H1 (cell line): ENCODE data around the gene TRIM38. TPM values are rescaled to one million over a fixed set of nuclear protein-coding genes. Genes with fewer than 3 reads are reported as not detected.

ENCODE experiments used
- CTCF ChIA-PET: fragments of 300-600 bp; sonication (Branson Sonifier 250); formaldehyde crosslinking; loops from one replicate; lab custom pipeline; 2021; ENCODE audit not compliant: partially characterized antibody; lab: Charles Lee
- POLR2A ChIA-PET: fragments of 300-600 bp; sonication (Branson Sonifier 250); formaldehyde crosslinking; loops from one replicate; lab custom pipeline; 2021; ENCODE audit warnings: inconsistent platforms; ENCODE audit not compliant: partially characterized antibody; lab: Charles Lee
- DNase-seq, 2 experiments: peaks; one replicate each; pipeline versions ENCODE4 v3.0.0 to v3.0.0-alpha.2; 2010 to 2022; ENCODE audit warnings: low spot score in 2 of 2, low read depth in 1 of 2, mixed read lengths in 1 of 2
- FAIRE-seq: peaks from 2 replicates; lab custom pipeline; 2011; peaks lifted over from hg19 to GRCh38; lab: Jason Lieb, UNC
- H2AFZ ChIP-seq: 2 replicates; pipeline ENCODE4 v1.8.1; 2012; ENCODE audit warnings: low read length, inconsistent platforms
- H2AK5ac ChIP-seq: 2 replicates; pipeline ENCODE4 v1.6.1; 2013; ENCODE audit warnings: low read depth, low read length
- H2BK120ac ChIP-seq: replicated peaks from 2 replicates; pipeline ENCODE3; 2013; ENCODE audit warnings: low read depth, low read length, inconsistent platforms
- H2BK12ac ChIP-seq: 2 replicates; pipeline ENCODE4 v1.6.1; 2013; ENCODE audit warnings: low read depth, low read length
- H2BK15ac ChIP-seq: 2 replicates; pipeline ENCODE4 v1.6.1; 2013; ENCODE audit warnings: low read length
- H2BK20ac ChIP-seq: 2 replicates; pipeline ENCODE4 v1.6.1; 2013; ENCODE audit warnings: low read length
- H2BK5ac ChIP-seq: 2 replicates; pipeline ENCODE4 v1.6.1; 2013; ENCODE audit warnings: low read depth, low read length
- H3K14ac ChIP-seq: 2 replicates; pipeline ENCODE4 v1.6.1; 2013; ENCODE audit warnings: inconsistent platforms; ENCODE audit not compliant: insufficient read length
- H3K18ac ChIP-seq: 2 replicates; pipeline ENCODE4 v1.6.1; 2013; ENCODE audit warnings: low read length; ENCODE audit errors: extremely low read depth
- H3K23ac ChIP-seq: 2 replicates; pipeline ENCODE4 v1.6.1; 2013; ENCODE audit warnings: inconsistent platforms; ENCODE audit not compliant: insufficient read length
- H3K23me2 ChIP-seq: 2 replicates; pipeline ENCODE4 v1.6.1; 2013; ENCODE audit warnings: low read depth, low read length
- H3K27ac ChIP-seq: 2 replicates; pipeline ENCODE4 v1.6.1; 2011; ENCODE audit warnings: low read depth, low read length, inconsistent platforms
- H3K27me3 ChIP-seq, 4 experiments: replicated peaks in 1 of 4; 1 replicate in 1 of 4; 2 replicates in 3 of 4; pipeline versions ENCODE4 v1.6.1 to v1.8.1; 2011 to 2013; ENCODE audit warnings: low read length in 3 of 4, mild to moderate bottlenecking in 3 of 4, inconsistent platforms in 2 of 4, mixed read lengths in 2 of 4, moderate library complexity in 1 of 4; ENCODE audit not compliant: control insufficient read depth in 3 of 4, insufficient read depth in 3 of 4; ENCODE audit errors: extremely low read depth in 1 of 4
- H3K36me3 ChIP-seq, 4 experiments: 2 replicates each; pipeline versions ENCODE4 v1.6.1 to v1.8.1; 2011 to 2013; ENCODE audit warnings: mild to moderate bottlenecking in 4 of 4, low read length in 3 of 4, moderate library complexity in 2 of 4, control low read depth in 1 of 4, inconsistent platforms in 1 of 4; ENCODE audit not compliant: insufficient read depth in 4 of 4, control insufficient read depth in 2 of 4
- H3K4ac ChIP-seq: replicated peaks from 2 replicates; pipeline ENCODE3; 2013; ENCODE audit warnings: low read length, low read depth, mixed read lengths, inconsistent platforms; ENCODE audit not compliant: insufficient read length
- H3K4me1 ChIP-seq, 4 experiments: replicated peaks in 1 of 4; 1 replicate in 1 of 4; 2 replicates in 3 of 4; pipeline versions ENCODE4 v1.6.1 to v1.8.1; 2011 to 2013; ENCODE audit warnings: low read length in 3 of 4, inconsistent platforms in 2 of 4, mixed read lengths in 1 of 4; ENCODE audit not compliant: insufficient read depth in 4 of 4, control insufficient read depth in 3 of 4
- H3K4me2 ChIP-seq, 2 experiments: 2 replicates each; pipeline versions ENCODE4 v1.6.1 to v1.8.1; 2011 to 2013; ENCODE audit warnings: low read depth in 2 of 2, low read length in 2 of 2, control low read depth in 1 of 2, inconsistent platforms in 1 of 2, mild to moderate bottlenecking in 1 of 2; ENCODE audit not compliant: insufficient read depth in 1 of 2
- H3K4me3 ChIP-seq, 4 experiments: fragments of 200-600, 300-600 bp in 1 of 4; sonication (generic), shearing (Covaris generic), sonication (Bioruptor Twin) in 1 of 4; 2 replicates each; pipeline versions ENCODE4 v1.5.1 to v1.8.1; 2011 to 2016; ENCODE audit warnings: low read length in 4 of 4, low read depth in 3 of 4, control low read depth in 2 of 4, inconsistent platforms in 2 of 4, mild to moderate bottlenecking in 2 of 4, mixed read lengths in 1 of 4, moderate library complexity in 1 of 4; ENCODE audit not compliant: insufficient read depth in 2 of 4; ENCODE audit errors: extremely low read depth in 1 of 4
- H3K56ac ChIP-seq: replicated peaks from 2 replicates; pipeline ENCODE3; 2013; ENCODE audit warnings: low read depth, mild to moderate bottlenecking, mixed read lengths, low read length, inconsistent platforms; ENCODE audit not compliant: insufficient read length
- H3K79me1 ChIP-seq: 2 replicates; pipeline ENCODE4 v1.6.1; 2013; ENCODE audit warnings: low read depth, low read length, control low read depth
- H3K79me2 ChIP-seq, 2 experiments: 2 replicates each; pipeline versions ENCODE4 v1.6.1 to v1.8.1; 2012 to 2013; ENCODE audit warnings: low read length in 2 of 2, mild to moderate bottlenecking in 2 of 2, inconsistent platforms in 1 of 2; ENCODE audit not compliant: insufficient read depth in 2 of 2, control insufficient read depth in 1 of 2
- H3K9ac ChIP-seq, 4 experiments: replicated peaks in 1 of 4; 1 replicate in 1 of 4; 2 replicates in 3 of 4; pipeline versions ENCODE4 v1.6.1 to v1.8.1; 2011 to 2013; ENCODE audit warnings: low read depth in 3 of 4, low read length in 3 of 4, control low read depth in 2 of 4, mild to moderate bottlenecking in 2 of 4, moderate library complexity in 2 of 4, inconsistent platforms in 1 of 4; ENCODE audit errors: extremely low read depth in 1 of 4
- H3K9me3 ChIP-seq, 2 experiments: 2 replicates each; pipeline versions ENCODE4 v1.6.1 to v1.8.1; 2012 to 2013; ENCODE audit warnings: mild to moderate bottlenecking in 2 of 2, moderate library complexity in 2 of 2, control low read depth in 1 of 2, inconsistent platforms in 1 of 2, low read depth in 1 of 2, low read length in 1 of 2, mixed read lengths in 1 of 2; ENCODE audit not compliant: insufficient read depth in 2 of 2
- H4K20me1 ChIP-seq, 2 experiments: replicated peaks in 1 of 2; 2 replicates each; pipeline versions ENCODE3 to v1.8.1; 2011 to 2013; ENCODE audit warnings: inconsistent platforms in 2 of 2, low read length in 2 of 2, mild to moderate bottlenecking in 1 of 2; ENCODE audit not compliant: insufficient read depth in 2 of 2, control insufficient read depth in 1 of 2
- H4K5ac ChIP-seq: 2 replicates; pipeline ENCODE4 v1.6.1; 2013; ENCODE audit warnings: low read length, low read depth, mixed read lengths, inconsistent platforms; ENCODE audit not compliant: insufficient read length
- H4K8ac ChIP-seq: 2 replicates; pipeline ENCODE4 v1.8.0; 2013; ENCODE audit warnings: mild to moderate bottlenecking, moderate library complexity, low read length, inconsistent platforms; ENCODE audit not compliant: insufficient read depth; ENCODE audit errors: extremely low read depth
- H4K91ac ChIP-seq: replicated peaks from 2 replicates; pipeline ENCODE3; 2013; ENCODE audit warnings: low read length, mixed read lengths, inconsistent platforms; ENCODE audit not compliant: insufficient read length
- ASH2L ChIP-seq: fragments of 200-600, 300-600 bp; sonication (generic); IDR thresholded peaks from one replicate; pipeline ENCODE4 v1.7.1; 2017; ENCODE audit warnings: low read length
- CBX8 ChIP-seq: fragments of 300-800, 300-1000 bp; sonication (generic); IDR thresholded peaks from 2 replicates; pipeline ENCODE4 v1.7.1; 2016; ENCODE audit warnings: low read depth, low read length, borderline replicate concordance
- CHD1 ChIP-seq: IDR thresholded peaks from 2 replicates; pipeline ENCODE4 v1.6.1; 2012; ENCODE audit warnings: low read depth, low read length, improper control_type of control experiment
- CREB1 ChIP-seq: IDR thresholded peaks from 2 replicates; pipeline ENCODE4 v1.6.1; 2012; ENCODE audit warnings: inconsistent platforms
- CTBP2 ChIP-seq: IDR thresholded peaks from 2 replicates; pipeline ENCODE4 v1.7.0; 2011; ENCODE audit warnings: borderline replicate concordance, mild to moderate bottlenecking, moderate library complexity, mixed read lengths, low read length; ENCODE audit not compliant: insufficient read depth, insufficient read length
- EGR1 ChIP-seq: IDR thresholded peaks from 2 replicates; pipeline ENCODE4 v1.6.1; 2011; ENCODE audit warnings: low read depth, low read length, borderline replicate concordance
- GTF2F1 ChIP-seq: IDR thresholded peaks from 2 replicates; pipeline ENCODE4 v1.6.1; 2012; ENCODE audit warnings: low read depth, low read length, improper control_type of control experiment, borderline replicate concordance
- HDAC6 ChIP-seq: IDR thresholded peaks from one replicate; pipeline ENCODE4 v1.7.1; 2012; ENCODE audit warnings: low read depth, mild to moderate bottlenecking, inconsistent platforms, low read length, moderate library complexity
- JUN ChIP-seq: IDR thresholded peaks from 2 replicates; pipeline ENCODE4 v1.6.1; 2011; ENCODE audit warnings: low read depth, mild to moderate bottlenecking, improper control_type of control experiment, low read length
- JUND ChIP-seq: IDR thresholded peaks from 2 replicates; pipeline ENCODE4 v1.6.1; 2011; ENCODE audit warnings: mild to moderate bottlenecking, improper control_type of control experiment, low read length
- KDM1A ChIP-seq: fragments of 200-600, 300-600 bp; sonication (generic); IDR thresholded peaks from 2 replicates; pipeline ENCODE4 v1.7.1; 2016; ENCODE audit warnings: mild to moderate bottlenecking, low read length, borderline replicate concordance
- KDM5A ChIP-seq: fragments of 200-600 bp; IDR thresholded peaks from 2 replicates; pipeline ENCODE4 v1.7.1; 2012; ENCODE audit warnings: mild to moderate bottlenecking, low read length, inconsistent platforms, mixed read lengths
- NRF1 ChIP-seq: IDR thresholded peaks from 2 replicates; pipeline ENCODE4 v1.6.1; 2011; ENCODE audit warnings: mild to moderate bottlenecking, low read depth, low read length, improper control_type of control experiment
- SIRT6 ChIP-seq: IDR thresholded peaks from one replicate; pipeline ENCODE4 v1.7.1; 2012; ENCODE audit warnings: low read length, inconsistent platforms
- SIX5 ChIP-seq: IDR thresholded peaks from 2 replicates; pipeline ENCODE4 v1.6.1; 2011; ENCODE audit warnings: mild to moderate bottlenecking, low read depth, low read length
- TCF12 ChIP-seq: IDR thresholded peaks from 2 replicates; pipeline ENCODE4 v1.6.1; 2011; ENCODE audit warnings: low read depth, mild to moderate bottlenecking, low read length
- TEAD4 ChIP-seq: IDR thresholded peaks from 2 replicates; pipeline ENCODE4 v1.6.1; 2012; ENCODE audit warnings: low read depth, low read length, inconsistent platforms, mixed read lengths
- WGBS, 2 experiments: shearing (Covaris generic) in 1 of 2; methylation state at CpG; one replicate each; pipeline versions ENCODE4 v1.1.6 to v1.1.7; 2013 to 2015; ENCODE audit warnings: low lambda C conversion rate in 2 of 2, mixed read lengths in 2 of 2, inconsistent platforms in 1 of 2, low coverage in 1 of 2, missing lambda C conversion rate in 1 of 2; ENCODE audit not compliant: insufficient replicate concordance in 2 of 2, insufficient coverage in 1 of 2, insufficient read length in 1 of 2; ENCODE audit errors: extremely low coverage in 1 of 2, missing lambda C conversion rate in 1 of 2; 5-methylcytosine and 5-hydroxymethylcytosine counted together
- polyA plus RNA-seq, 7 experiments: library from polyadenylated mRNA; depleted of rRNA in 3 of 7; stranded (reverse) in 5 of 7; unstranded in 2 of 7; fragments of >200 nt in 5 of 7; fragments of 200-250 nt in 2 of 7; gene quantifications; 1 replicate in 5 of 7; 2 replicates in 1 of 7; 4 replicates in 1 of 7; pipeline versions ENCODE4 v1.2.1 to v1.2.3, GENCODE V29; 2011 to 2013; ENCODE audit warnings: missing spikeins in 2 of 7, mixed read lengths in 2 of 7
- total RNA-seq: library from RNA; stranded (reverse); fragmentation: NEBNext Ultra II Directional; extraction: Animal tissue kit (Norgen Biotek cat#: 25700); gene quantifications from 2 replicates; pipeline ENCODE4 v1.2.1, GENCODE V29; 2021

Gene TRIM38
- total and polyA plus RNA-seq, 2 of the 8 experiments (the other 6 are each of a cell fraction or from before 2014, with no cell fraction given) = 0.43 to 0.56 TPM

- Histone ChIP-seq H4K8ac (no peak overlapping the region), H2BK15ac (no peak overlapping the region), H3K4me2 (no peak overlapping the region), H3K4me3 (no peak overlapping the region), H2BK5ac (no peak overlapping the region), H2AFZ (no peak overlapping the region; the same call in 1 of the 2 replicates), H2AK5ac (no peak overlapping the region), H3K79me1 (no peaks in the 10 kb centered on the region), H3K23ac (no peak overlapping the region), H2BK12ac (no peak overlapping the region), H3K56ac (no peak overlapping the region), H3K4me1 (no peaks in the 10 kb centered on the region), H3K23me2 (no peaks in the 10 kb centered on the region), H2BK120ac (no peak overlapping the region), H4K20me1 (no peaks in the 10 kb centered on the region), H3K9me3 (peaks cover 0 to 7% of the 10 kb centered on the region in 2 experiments; a peak in 2 of 4 replicates), H4K5ac (no peak overlapping the region), H4K91ac (no peak overlapping the region), H3K14ac (no peak overlapping the region), H3K4ac (no peak overlapping the region), H2BK20ac (no peak overlapping the region), H3K18ac (no peak overlapping the region), H3K36me3 (no peaks in the 10 kb centered on the region; a peak in 1 of 8 replicates), H3K27me3 (no peaks in the 10 kb centered on the region), H3K9ac (no peak overlapping the region), H3K79me2 (no peaks in the 10 kb centered on the region), H3K27ac (no peak overlapping the region)
- FAIRE-seq (no peak), DNase-seq (no peak)
- WGBS, 2 experiments = 87% methylated on average over 4 of the region's 4 CpGs; no CpG with 5 or more reads in 1 of the 2 experiments
- ChIA-PET CTCF (interaction anchor here (1.0 kb wide), 1 partner anchor 11 kb away, joined by 3 read pairs; no protein-coding TSS in a partner anchor), POLR2A (no interaction called here)
- no peak for TF ChIP-seq KDM5A
- TF ChIP-seq NRF1 = no peak
- no peak for TF ChIP-seq ASH2L
- TF ChIP-seq HDAC6 = no peak
- no peak for TF ChIP-seq JUND
- no peak for TF ChIP-seq JUN
- no peak for TF ChIP-seq CBX8
- no peak for TF ChIP-seq SIRT6
- TF ChIP-seq TEAD4 = no peak
- no peak for TF ChIP-seq CHD1
- TF ChIP-seq SIX5 = no peak
- TF ChIP-seq CTBP2 = no peak
- TF ChIP-seq CREB1 = no peak
- no peak for TF ChIP-seq EGR1
- no peak for TF ChIP-seq TCF12
- no peak for TF ChIP-seq KDM1A
- no peak for TF ChIP-seq GTF2F1
Measured at GRCh38 chr6:25950297-25950696, 12.3 kb upstream of the TRIM38 start.
